Epithelial cell of alveolus of lung (primary cell): ENCODE results near the gene ACAN. TPM values are rescaled to one million over a fixed set of nuclear protein-coding genes. Genes with fewer than 3 reads are reported as not detected.

Experiments used
- total RNA-seq: library from RNA; depleted of rRNA; stranded (reverse); fragments of >200 nt; gene quantifications from 2 replicates; pipeline ENCODE4 v1.2.1, GENCODE V29; 2015

The ACAN gene
- 0.13 and 0.16 TPM in 2 replicates for total RNA-seq

DNA sequence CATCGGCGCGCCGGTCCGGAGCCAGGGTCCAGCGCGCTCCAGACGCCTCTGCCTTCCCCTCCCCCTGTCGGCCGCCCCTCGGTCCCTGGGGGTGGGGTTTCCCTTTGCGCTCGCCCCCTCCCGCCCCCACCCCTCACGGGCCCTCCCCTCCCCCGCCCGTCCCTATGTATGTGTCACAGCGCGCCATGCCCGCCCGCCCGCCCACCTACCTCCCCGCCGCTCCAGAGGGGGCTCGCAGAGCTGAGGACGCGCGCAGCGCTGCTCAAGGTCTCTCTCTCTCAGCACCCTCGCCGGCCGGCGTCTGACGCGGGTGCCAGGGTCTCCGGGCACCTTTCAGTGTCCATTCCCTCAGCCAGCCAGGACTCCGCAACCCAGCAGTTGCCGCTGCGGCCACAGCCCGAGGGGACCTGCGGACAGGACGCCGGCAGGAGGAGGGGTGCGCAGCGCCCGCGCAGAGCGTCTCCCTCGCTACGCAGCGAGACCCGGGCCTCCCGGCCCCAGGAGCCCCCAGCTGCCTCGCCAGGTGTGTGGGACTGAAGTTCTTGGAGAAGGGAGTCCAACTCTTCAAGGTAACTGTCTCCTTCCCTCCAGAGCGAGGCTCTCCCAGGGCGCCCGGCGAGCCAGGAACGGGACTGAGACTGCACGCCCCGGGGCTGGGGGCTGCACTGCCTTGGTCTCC lies at the start of gene ACAN:
ACAN (plus strand) TSS at position 196 of the 679 bp plus-strand sequence. CDS start 32,771 bp downstream, outside the sequence.

GRCh38 chr15:88894819-88895767 lies 91.9 kb downstream of the ACAN start, which contains the start of gene HAPLN3:
TSS of gene HAPLN3 (minus strand) at chr15:88895544. CDS start at chr15:88887298, 8,246 bp downstream.

GRCh38 chr15:88913017-88913849 lies 110.0 kb downstream of the ACAN start, which contains the start of gene MFGE8:
TSS of gene MFGE8 (minus strand) at chr15:88913379. CDS start at chr15:88913319, 60 bp downstream.

Other genes with a start within 250 kb of the ACAN start
- gene AEN, start 182.1 kb upstream of the ACAN start, total RNA-seq: 21.5 and 48.0 TPM in 2 replicates
- 3.9 and 7.4 TPM in 2 replicates for gene ISG20, start 164.4 kb upstream of the ACAN start, total RNA-seq
- gene HAPLN3, start 92.1 kb downstream of the ACAN start, total RNA-seq: 10.9 and 11.0 TPM in 2 replicates
- gene MFGE8, start 109.9 kb downstream of the ACAN start, total RNA-seq: 162 and 184 TPM in 2 replicates